HG02943 (cell line): Measurements from ENCODE around the gene CAPN11.
"Not testable (repeated sequence)": the region's sequence is repeated elsewhere in the genome, so short reads cannot be mapped to it uniquely, and the experiment has no call there.

Source experiments
- ATAC-seq: cut with Tn5 transposase; IDR thresholded peaks from one replicate; pipeline ENCODE4 v1.9.1; 2021; ENCODE audit warnings: mild to moderate bottlenecking, low read depth, moderate library complexity; ENCODE audit not compliant: unreplicated experiment

The CAPN11 gene

GRCh38 chr6:44224965-44225305, 66.3 kb downstream of the CAPN11 start:
- no peak for ATAC-seq

DNA sequence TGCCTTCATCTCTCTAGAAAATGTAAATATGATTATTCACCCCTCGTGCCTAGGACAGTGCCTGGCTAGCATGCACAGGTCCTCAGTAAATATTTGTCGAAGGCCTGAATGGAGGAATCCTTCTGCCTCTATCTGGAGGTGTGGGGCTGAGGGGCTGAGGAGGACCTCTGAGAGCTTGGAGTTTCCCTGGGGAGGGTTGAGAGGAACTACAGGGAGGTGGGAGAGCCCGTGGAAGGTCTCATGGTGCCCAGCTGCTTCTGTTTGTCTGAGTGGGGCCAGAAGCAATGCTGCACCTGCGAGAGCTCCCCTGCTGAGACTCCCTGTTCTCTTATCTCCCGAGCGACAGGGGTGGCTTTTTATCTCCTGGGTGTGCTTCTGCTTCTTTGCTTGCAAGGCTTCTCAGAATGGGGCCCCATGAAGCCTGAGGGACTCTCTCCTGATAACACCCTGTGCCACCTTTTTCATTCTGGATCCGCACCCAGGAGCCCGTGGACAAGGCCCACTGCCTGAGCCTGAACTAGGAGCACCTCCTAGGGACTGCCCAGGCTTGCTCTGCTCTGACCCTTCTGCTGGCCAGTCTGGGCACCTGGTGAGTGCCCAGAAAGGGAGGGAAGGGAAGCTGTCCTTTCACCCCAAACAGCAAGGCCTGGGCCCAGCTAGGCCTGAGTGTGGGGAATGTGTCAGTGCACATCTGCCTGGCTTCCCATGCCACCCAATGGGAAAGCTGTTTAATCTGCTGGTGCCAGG, 67.1 kb downstream of the CAPN11 start:
- ATAC-seq: no peak

DNA sequence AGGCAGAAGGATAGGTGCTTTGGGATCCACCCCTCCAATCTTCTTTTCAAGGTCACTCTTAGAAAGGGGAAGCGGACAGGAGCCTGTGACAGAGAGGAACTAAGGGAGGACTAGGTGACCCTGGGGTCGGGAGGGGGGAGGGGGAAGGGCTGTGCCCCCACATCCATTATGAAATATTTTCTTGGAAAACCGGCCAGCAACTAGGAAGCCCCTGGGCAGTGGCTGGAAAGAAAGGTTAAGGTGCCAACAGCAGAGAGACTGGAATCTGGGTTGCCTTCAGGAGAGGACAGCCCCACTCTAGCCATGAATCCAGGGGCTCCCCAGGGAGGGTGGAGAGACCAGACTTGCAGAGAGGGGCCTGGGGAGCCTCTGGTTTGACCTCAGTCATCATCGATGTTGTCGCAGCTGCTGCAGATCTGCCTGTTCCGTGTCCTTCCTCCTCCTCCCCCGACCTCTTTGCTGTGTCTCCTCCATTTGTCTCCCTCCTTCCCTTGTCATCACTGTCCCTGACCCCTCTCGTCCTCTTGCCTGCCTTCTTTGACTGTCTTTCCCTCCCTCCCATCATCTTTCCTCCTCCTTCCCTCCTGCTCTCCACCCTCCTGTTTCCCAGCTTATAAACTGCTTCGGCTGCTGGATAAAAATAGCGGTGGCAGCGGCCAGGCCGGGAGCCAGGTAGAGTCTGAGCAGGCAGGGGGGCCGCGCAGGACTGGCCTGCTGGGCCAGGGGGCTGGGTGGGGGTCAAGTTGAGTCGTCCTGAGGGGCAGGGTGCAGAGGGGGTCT, 67.9 kb downstream of the CAPN11 start:
- no peak for ATAC-seq

DNA sequence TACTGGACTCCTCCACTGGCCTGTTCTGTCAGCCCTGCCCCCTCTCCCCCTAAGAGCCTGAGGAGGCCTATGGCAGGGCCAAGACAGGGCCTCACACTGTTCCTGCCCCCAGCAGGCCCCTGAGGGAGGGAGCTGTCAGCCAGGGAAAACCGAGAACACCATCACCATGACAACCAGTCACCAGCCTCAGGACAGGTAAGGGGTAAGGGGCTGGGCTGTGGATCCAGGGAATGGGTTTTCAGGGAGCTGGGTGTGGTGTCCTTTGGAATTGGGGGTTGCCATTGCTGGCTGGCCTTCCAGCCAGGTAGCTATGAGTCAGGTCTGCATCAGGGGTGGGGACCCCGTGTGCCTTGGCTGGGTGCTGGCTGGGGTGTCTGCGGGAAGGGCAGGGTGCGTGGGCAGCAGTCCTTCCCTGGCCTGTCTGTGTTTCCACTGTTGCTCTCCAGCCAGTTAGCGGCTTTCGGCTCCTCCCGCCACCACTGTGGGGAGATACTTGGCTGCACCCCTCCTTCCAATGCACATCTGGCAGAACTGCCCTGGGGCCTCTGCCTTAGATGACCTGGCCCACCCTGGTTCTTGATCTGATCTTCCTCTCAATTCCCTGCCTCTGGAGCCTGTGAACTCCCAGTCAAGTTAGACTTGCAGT, 68.7 kb downstream of the CAPN11 start:
- ATAC-seq: no peak

DNA sequence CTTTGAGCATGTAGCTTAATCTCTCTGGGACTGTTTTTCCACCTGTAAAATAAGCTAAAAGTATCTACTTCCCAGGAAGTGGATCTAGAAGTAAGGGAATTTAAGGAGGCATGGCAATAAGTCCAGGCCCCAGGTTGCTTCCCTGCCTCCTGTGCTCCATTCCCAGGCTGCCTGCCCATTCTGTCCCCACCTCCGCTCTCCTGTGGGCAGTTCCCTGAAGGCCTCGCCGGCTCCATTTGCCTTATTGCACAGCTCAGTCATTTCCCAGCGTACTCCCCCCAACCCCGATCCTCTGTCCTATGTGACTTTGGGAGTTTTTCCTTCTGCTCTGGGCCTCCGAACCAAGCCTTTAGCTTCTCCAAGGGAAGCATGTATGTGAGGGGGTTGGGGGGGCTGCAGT, 69.4 kb downstream of the CAPN11 start:
- ATAC-seq: no peak

- ATAC-seq: no peak
Observed at GRCh38 chr6:44228433-44228832, 69.8 kb downstream of the CAPN11 start.

- ATAC-seq: no peak
Observed at GRCh38 chr6:44228836-44229235, 70.2 kb downstream of the CAPN11 start.

DNA sequence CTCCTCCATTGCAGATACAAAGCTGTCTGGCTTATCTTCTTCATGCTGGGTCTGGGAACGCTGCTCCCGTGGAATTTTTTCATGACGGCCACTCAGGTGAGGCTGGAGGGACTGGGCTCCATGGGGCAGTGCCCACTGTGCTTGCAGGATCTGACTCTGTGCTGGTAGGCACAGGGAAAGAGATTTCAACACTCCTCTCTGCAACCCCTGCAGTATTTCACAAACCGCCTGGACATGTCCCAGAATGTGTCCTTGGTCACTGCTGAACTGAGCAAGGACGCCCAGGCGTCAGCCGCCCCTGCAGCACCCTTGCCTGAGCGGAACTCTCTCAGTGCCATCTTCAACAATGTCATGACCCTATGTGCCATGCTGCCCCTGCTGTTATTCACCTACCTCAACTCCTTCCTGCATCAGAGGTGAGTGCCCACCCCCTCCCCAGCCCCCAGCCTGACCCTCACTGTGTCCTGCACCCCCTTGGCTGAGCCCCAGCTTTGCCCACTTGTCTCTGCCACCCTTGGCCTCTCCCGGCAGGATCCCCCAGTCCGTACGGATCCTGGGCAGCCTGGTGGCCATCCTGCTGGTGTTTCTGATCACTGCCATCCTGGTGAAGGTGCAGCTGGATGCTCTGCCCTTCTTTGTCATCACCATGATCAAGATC, 70.9 kb downstream of the CAPN11 start:
- no peak for ATAC-seq

DNA sequence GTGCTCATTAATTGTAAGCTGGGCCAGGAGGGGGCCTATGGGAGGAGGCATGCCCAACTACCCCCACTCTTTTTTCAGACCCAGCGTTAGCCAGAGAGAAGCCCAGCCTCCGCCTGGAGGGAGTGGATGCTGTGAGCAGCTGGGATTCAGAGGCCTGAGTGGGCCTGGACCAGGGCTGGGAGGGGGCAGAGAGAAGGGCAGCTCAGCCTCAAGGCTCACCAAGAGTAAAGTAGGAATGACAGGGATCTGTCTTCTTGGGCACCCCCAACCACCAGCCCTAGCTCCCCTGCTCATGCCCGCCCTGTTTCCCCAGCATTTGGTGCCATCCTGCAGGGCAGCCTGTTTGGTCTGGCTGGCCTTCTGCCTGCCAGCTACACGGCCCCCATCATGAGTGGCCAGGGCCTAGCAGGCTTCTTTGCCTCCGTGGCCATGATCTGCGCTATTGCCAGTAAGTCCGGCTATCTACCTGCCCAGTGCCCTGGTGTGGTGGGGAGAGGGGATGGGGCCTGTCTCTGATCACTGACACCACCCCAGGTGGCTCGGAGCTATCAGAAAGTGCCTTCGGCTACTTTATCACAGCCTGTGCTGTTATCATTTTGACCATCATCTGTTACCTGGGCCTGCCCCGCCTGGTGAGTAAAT, 71.5 kb downstream of the CAPN11 start:
- no peak for ATAC-seq

GRCh38 chr6:44231426-44231825, 72.8 kb downstream of the CAPN11 start:
- ATAC-seq: not testable (repeated sequence)

DNA sequence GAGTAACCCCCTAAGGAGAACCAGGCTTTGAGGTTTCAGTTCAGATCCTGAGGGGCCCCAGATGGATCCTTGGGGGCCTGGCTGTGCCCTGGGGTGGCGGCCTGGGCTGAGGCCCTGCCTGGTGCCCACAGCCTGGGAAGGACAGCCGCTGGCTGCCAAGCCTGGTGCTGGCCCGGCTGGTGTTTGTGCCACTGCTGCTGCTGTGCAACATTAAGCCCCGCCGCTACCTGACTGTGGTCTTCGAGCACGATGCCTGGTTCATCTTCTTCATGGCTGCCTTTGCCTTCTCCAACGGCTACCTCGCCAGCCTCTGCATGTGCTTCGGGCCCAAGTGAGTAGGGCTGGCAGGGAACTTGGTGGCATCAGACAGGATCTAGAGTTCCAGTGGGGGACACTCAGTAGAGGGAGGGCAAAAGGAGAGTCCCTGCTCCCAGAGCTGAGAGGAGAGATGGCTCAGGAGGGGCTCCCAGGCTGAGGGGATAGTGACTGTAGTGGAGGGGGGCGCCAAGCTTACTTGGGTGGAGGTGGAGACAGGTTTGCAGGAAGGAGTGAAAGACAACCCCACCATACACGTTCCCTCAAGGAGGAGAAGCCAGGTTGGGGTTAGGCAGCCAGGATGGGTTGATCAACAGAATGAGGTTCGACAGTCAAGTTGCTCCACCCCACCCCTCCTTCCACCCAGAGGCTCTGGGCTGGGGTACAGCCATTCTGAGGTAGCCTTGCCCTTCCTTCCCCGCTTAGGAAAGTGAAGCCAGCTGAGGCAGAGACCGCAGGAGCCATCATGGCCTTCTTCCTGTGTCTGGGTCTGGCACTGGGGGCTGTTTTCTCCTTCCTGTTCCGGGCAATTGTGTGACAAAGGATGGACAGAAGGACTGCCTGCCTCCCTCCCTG, 74.3 kb downstream of the CAPN11 start:
- ATAC-seq: no peak

DNA sequence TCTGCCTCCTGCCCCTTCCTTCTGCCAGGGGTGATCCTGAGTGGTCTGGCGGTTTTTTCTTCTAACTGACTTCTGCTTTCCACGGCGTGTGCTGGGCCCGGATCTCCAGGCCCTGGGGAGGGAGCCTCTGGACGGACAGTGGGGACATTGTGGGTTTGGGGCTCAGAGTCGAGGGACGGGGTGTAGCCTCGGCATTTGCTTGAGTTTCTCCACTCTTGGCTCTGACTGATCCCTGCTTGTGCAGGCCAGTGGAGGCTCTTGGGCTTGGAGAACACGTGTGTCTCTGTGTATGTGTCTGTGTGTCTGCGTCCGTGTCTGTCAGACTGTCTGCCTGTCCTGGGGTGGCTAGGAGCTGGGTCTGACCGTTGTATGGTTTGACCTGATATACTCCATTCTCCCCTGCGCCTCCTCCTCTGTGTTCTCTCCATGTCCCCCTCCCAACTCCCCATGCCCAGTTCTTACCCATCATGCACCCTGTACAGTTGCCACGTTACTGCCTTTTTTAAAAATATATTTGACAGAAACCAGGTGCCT, 75.0 kb downstream of the CAPN11 start:
- no peak for ATAC-seq
